ENCODE results near the gene PPP1R14C.

The PPP1R14C gene

DNA sequence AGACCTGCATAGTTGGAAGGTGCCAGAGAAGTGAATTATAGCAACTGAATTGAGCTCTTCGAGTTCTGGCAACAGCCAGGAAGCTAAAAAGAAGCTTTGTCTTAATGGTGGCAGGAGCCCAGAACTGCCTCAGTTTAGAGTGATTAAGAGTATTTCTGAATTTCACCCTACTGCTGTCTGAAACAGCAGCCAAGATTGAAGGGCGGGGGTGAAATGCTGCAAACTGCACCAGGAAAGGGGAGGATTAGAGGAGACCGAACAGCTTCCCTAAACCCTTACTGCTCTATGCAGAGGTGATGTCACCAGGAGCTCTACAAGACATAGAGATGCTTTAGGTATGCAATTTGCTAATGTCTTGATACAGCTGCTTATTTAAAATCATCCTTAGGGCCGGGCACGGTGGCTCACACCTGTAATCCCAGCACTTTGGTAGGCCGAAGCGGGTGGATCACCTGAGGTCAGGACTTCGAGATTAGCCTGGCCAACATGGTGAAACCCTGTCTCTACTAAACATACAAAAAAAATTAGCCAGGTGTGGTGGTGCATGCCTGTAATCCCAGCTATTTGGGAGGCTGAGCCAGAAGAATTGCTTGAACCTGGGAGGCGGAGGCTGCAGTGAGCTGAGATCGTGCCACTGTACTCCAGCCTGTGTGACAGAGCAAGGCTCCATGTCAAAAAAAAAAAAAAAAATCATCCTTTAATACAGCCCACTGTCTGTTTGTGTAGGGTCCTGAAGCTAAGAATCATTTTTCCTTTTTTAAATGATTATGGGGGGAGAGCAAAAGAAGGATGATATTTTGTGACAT is 134.3 kb downstream of the PPP1R14C start:
- no peaks in the 10 kb centered on the region for H3K27me3 ChIP-seq (ENCODE audit: control insufficient read depth, insufficient read depth, low read length)
- H3K27ac ChIP-seq: no peak overlapping the region
- H3K9ac ChIP-seq: no peak overlapping the region
- H2AFZ ChIP-seq: no peak overlapping the region
- TF ChIP-seq, protein P1, sequence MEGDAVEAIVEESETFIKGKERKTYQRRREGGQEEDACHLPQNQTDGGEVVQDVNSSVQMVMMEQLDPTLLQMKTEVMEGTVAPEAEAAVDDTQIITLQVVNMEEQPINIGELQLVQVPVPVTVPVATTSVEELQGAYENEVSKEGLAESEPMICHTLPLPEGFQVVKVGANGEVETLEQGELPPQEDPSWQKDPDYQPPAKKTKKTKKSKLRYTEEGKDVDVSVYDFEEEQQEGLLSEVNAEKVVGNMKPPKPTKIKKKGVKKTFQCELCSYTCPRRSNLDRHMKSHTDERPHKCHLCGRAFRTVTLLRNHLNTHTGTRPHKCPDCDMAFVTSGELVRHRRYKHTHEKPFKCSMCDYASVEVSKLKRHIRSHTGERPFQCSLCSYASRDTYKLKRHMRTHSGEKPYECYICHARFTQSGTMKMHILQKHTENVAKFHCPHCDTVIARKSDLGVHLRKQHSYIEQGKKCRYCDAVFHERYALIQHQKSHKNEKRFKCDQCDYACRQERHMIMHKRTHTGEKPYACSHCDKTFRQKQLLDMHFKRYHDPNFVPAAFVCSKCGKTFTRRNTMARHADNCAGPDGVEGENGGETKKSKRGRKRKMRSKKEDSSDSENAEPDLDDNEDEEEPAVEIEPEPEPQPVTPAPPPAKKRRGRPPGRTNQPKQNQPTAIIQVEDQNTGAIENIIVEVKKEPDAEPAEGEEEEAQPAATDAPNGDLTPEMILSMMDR (IDR thresholded peaks at IDR 0.05): no peak
- no peaks in the 10 kb centered on the region for H3K79me2 ChIP-seq
- no peaks in the 10 kb centered on the region for H3K4me1 ChIP-seq
- H3K36me3 ChIP-seq (ENCODE audit: control insufficient read depth, insufficient read depth, low read length): no peaks in the 10 kb centered on the region
- no peaks in the 10 kb centered on the region for H3K9me3 ChIP-seq (ENCODE audit: control insufficient read depth, low read length)
- no peak overlapping the region for H3K4me2 ChIP-seq (ENCODE audit: low read length)
- no peak overlapping the region for H3K4me3 ChIP-seq (ENCODE audit: low read depth, low read length)

DNA sequence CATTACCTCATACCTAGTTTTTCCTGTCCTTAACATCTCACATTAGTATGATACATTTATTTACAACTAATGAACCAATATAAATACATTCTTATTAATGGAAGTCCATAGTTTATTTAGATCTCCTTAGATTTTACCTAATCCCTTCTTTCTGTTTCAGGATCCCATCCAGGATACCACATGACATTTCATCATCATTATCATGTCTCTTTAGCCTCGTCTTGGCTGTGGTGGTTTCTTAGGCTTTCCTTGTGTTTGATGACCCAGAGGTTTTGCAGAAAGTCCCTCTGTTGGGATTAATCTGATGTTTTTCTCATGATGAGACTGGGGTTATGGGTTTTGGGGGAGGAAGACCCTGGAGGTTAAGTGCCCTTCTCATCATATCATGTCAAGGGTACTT is 136.7 kb downstream of the PPP1R14C start:
- no peak overlapping the region for H3K4me3 ChIP-seq (ENCODE audit: low read depth, low read length)
- no peaks in the 10 kb centered on the region for H3K9me3 ChIP-seq (ENCODE audit: control insufficient read depth, low read length)
- no peaks in the 10 kb centered on the region for H3K27me3 ChIP-seq (ENCODE audit: control insufficient read depth, insufficient read depth, low read length)
- no peak overlapping the region for H3K27ac ChIP-seq
- H3K4me1 ChIP-seq: no peaks in the 10 kb centered on the region
- no peaks in the 10 kb centered on the region for H3K36me3 ChIP-seq (ENCODE audit: control insufficient read depth, insufficient read depth, low read length)
- no peaks in the 10 kb centered on the region for H3K79me2 ChIP-seq
- no peak overlapping the region for H3K9ac ChIP-seq
- TF ChIP-seq, protein P1 (IDR thresholded peaks at IDR 0.05): no peak
- H2AFZ ChIP-seq: no peak overlapping the region
- H3K4me2 ChIP-seq (ENCODE audit: low read length): no peak overlapping the region

DNA sequence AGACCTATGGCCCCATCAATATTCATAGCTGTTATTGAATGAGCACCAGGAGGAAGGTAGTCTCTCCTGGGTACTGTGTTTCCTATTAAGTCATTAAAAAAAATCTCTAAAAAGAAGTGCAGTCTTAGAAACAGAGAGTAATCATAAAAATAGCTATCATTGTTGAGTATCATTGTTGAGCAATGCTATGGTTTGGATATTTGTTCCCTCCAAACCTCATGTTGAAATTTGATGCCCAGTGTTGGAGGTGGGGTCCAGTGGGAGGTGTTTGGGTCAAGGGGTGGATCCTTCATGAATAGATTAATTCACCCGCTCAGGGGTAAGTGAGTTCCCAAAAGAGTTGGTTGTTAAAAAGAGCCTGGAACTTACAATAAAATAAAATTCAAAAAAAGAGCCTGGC is 137.9 kb downstream of the PPP1R14C start:
- H3K27ac ChIP-seq: no peak overlapping the region
- no peak overlapping the region for H3K9ac ChIP-seq
- H2AFZ ChIP-seq: no peak overlapping the region
- H3K9me3 ChIP-seq (ENCODE audit: control insufficient read depth, low read length): no peaks in the 10 kb centered on the region
- TF ChIP-seq, protein P1 (IDR thresholded peaks at IDR 0.05): no peak
- H3K4me1 ChIP-seq: no peaks in the 10 kb centered on the region
- H3K27me3 ChIP-seq (ENCODE audit: control insufficient read depth, insufficient read depth, low read length): no peaks in the 10 kb centered on the region
- no peak overlapping the region for H3K4me2 ChIP-seq (ENCODE audit: low read length)
- H3K79me2 ChIP-seq: no peaks in the 10 kb centered on the region
- no peaks in the 10 kb centered on the region for H3K36me3 ChIP-seq (ENCODE audit: control insufficient read depth, insufficient read depth, low read length)
- H3K4me3 ChIP-seq (ENCODE audit: low read depth, low read length): no peak overlapping the region

DNA sequence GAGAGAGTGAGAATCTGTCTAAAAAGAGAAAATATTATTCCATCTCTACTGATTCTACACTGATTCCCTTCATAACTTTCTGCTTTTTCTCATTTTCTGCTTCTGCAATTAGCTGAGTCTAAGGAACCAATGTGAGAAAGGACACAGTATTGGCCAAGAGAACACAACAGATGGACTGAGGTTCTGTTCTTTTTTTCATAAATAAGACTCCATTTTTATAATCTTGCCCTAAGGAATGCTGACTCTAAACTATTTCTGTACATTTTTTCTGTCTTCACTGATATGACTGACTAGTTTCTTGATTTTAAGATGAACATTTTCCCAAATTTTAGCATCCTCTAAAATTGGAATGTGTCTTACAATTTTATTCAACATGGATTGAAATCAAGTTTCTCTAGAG is 138.9 kb downstream of the PPP1R14C start:
- H3K4me3 ChIP-seq (ENCODE audit: low read depth, low read length): no peak overlapping the region
- no peaks in the 10 kb centered on the region for H3K4me1 ChIP-seq
- no peak overlapping the region for H3K9ac ChIP-seq
- TF ChIP-seq, protein P1 (IDR thresholded peaks at IDR 0.05): no peak
- no peaks in the 10 kb centered on the region for H3K36me3 ChIP-seq (ENCODE audit: control insufficient read depth, insufficient read depth, low read length)
- H2AFZ ChIP-seq: no peak overlapping the region
- H3K27me3 ChIP-seq (ENCODE audit: control insufficient read depth, insufficient read depth, low read length): no peaks in the 10 kb centered on the region
- H3K27ac ChIP-seq: no peak overlapping the region
- no peak overlapping the region for H3K4me2 ChIP-seq (ENCODE audit: low read length)
- no peaks in the 10 kb centered on the region for H3K79me2 ChIP-seq
- H3K9me3 ChIP-seq (ENCODE audit: control insufficient read depth, low read length): no peaks in the 10 kb centered on the region

DNA sequence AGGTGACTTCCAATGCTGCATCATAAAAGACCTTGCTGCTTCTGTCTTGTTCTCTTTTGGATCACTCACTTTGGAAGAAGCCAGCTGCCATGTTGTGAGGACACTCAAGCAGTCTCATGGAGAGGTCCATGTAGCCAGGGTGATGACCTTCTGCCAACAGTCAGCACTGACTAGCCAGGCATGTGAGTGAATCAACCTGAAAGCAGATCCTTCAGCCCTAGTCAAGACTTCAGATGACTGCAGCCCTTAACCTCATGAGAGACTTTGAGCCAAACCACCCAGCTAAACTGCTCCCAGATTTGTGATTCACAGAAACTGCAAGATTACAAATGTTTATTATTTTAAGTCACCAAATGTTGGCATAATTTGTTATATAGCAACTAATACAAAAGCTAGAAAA is 140.0 kb downstream of the PPP1R14C start:
- Histone ChIP-seq H3K9me3 (ENCODE audit: control insufficient read depth, low read length) (no peaks in the 10 kb centered on the region), H3K4me1 (no peaks in the 10 kb centered on the region), H3K4me3 (ENCODE audit: low read depth, low read length) (no peak overlapping the region), H2AFZ (no peak overlapping the region), H3K27me3 (ENCODE audit: control insufficient read depth, insufficient read depth, low read length) (no peaks in the 10 kb centered on the region), H3K27ac (no peak overlapping the region), H3K36me3 (ENCODE audit: control insufficient read depth, insufficient read depth, low read length) (no peaks in the 10 kb centered on the region), H3K9ac (no peak overlapping the region), H3K79me2 (no peaks in the 10 kb centered on the region), H3K4me2 (ENCODE audit: low read length) (no peak overlapping the region)
- TF ChIP-seq, protein P1 (IDR thresholded peaks at IDR 0.05): no peak

All from parathyroid adenoma (tissue), 2 donors.